Right lobe of liver (tissue), 6 donors: ENCODE data around the gene ZRANB3. TPM values are rescaled to one million over a fixed set of nuclear protein-coding genes. Genes with fewer than 3 reads are reported as not detected.
A peak's percentile ranks its signal among the peaks of the same experiment; 100 is the strongest.
"Not testable (repeated sequence)": the region's sequence is repeated elsewhere in the genome, so short reads cannot be mapped to it uniquely, and the experiment has no call there.

Experiments used
- ATAC-seq, 4 donors: fragments of 200-7000 bp; cut with Tn5 transposase; one replicate each; pipeline ENCODE4 v1.9.1; 2020; ENCODE audit warnings: mild to moderate bottlenecking in 4 of 4, moderate library complexity in 4 of 4
- DNase-seq, 3 donors: peaks; one replicate each; pipeline ENCODE4 v3.0.0-alpha.2; 2020
- H3K27ac ChIP-seq, 3 donors: fragments of 200-600 bp; one replicate each; pipeline ENCODE4 v1.8.0; 2022
- H3K27me3 ChIP-seq, 2 donors: fragments of 200-600 bp; one replicate each; pipeline ENCODE4 v1.8.0; 2022
- H3K36me3 ChIP-seq, 4 donors: fragments of 200-600 bp; sonication (generic) in 1 of 4; one replicate each; pipeline versions ENCODE4 v1.5.1 to v1.8.0; 2017 to 2022; ENCODE audit warnings: control low read depth in 1 of 4
- H3K4me1 ChIP-seq, 4 donors: fragments of 200-600 bp; sonication (generic) in 1 of 4; one replicate each; pipeline versions ENCODE4 v1.5.1 to v1.8.0; 2017 to 2022; ENCODE audit warnings: control low read depth in 1 of 4
- H3K4me3 ChIP-seq, 3 donors: fragments of 200-600 bp; one replicate each; pipeline ENCODE4 v1.8.0; 2022
- H3K9me3 ChIP-seq, 4 donors: fragments of 200-600 bp; sonication (generic) in 1 of 4; one replicate each; pipeline versions ENCODE4 v1.5.1 to v1.8.0; 2017 to 2022; ENCODE audit warnings: control low read depth in 1 of 4
- CTCF ChIP-seq, 4 donors: fragments of 200-600 bp in 3 of 4; fragments of 450-650 bp in 1 of 4; IDR thresholded peaks; one replicate each; pipeline versions ENCODE4 v1.5.1 to v1.8.0; 2016 to 2022; ENCODE audit warnings: antibody characterized with exemption in 4 of 4, mild to moderate bottlenecking in 2 of 4
- POLR2A ChIP-seq: fragments of 450-650 bp; IDR thresholded peaks from one replicate; pipeline ENCODE4 v1.6.1; 2017; ENCODE audit warnings: antibody characterized with exemption, mild to moderate bottlenecking
- WGBS: methylation state at CpG from one replicate; pipeline ENCODE4 v1.1.6; 2018; ENCODE audit warnings: low coverage, low lambda C conversion rate; ENCODE audit not compliant: insufficient coverage; ENCODE audit errors: missing lambda C conversion rate; 5-methylcytosine and 5-hydroxymethylcytosine counted together
- intact Hi-C, 2 donors: fragments of 100-400 bp; cut with DNase I; formaldehyde crosslinking; loops; one replicate each; pipeline versions ENCODE4 v1.11.2 to v1.14.1; 2022
- total RNA-seq, 6 experiments: library from RNA; depleted of rRNA in 2 of 6; stranded (reverse); fragments of >200 nt in 2 of 6; fragmentation: NEBNext Ultra II Directional in 3 of 6; extraction: Animal tissue kit (Norgen Biotek cat#: 25700) in 3 of 6; gene quantifications; one replicate each; pipeline versions ENCODE4 v1.1.0 to v1.2.4, GENCODE V29; 2016 to 2023
- donor health status: DM: no; HTN: yes; CAD: no.
- donor health status: DM: no; HTN: no; CAD: no.
- donor health status: DM: no; HTN: no; CAD: no.
- donor health status: DM: no; HTN: yes; CAD: no.
- donor health status: DM: no; HTN: yes; CAD: no.

The ZRANB3 gene
- total RNA-seq, 6 experiments from 2014 or later, result 3.3 to 5.6 (median 4.0) TPM

- intact Hi-C loops, result no loop called here
- no peaks in the 10 kb centered on the region for H3K9me3 ChIP-seq
- WGBS, result 92% methylated on average over 1 of the region's 1 CpG
- H3K27ac ChIP-seq, result no peak overlapping the region
- no peaks in the 10 kb centered on the region for H3K27me3 ChIP-seq
- TF ChIP-seq POLR2A (no peak), CTCF (IDR thresholded peaks at IDR 0.05) (no peak)
- peak in 1 of 4 donors; percentile 54 for ATAC-seq
- no peaks in the 10 kb centered on the region for H3K4me1 ChIP-seq
- no peak overlapping the region for H3K4me3 ChIP-seq
- DNase-seq, result no peak
- peaks cover 3 to 29% (median 6%) of the 10 kb centered on the region in 4 donors for H3K36me3 ChIP-seq
Observed at GRCh38 chr2:135124924-135125886, 405.8 kb downstream of the ZRANB3 start.

- not testable (repeated sequence) for ATAC-seq, DNase-seq
- peaks cover 3 to 19% (median 6%) of the 10 kb centered on the region in 4 donors for H3K36me3 ChIP-seq
Observed at GRCh38 chr2:135121658-135122039, 409.4 kb downstream of the ZRANB3 start.

GRCh38 chr2:135121016-135121657 is 409.9 kb downstream of the ZRANB3 start:
- Histone ChIP-seq H3K4me3 (no peak overlapping the region), H3K27me3 (no peaks in the 10 kb centered on the region), H3K27ac (no peak overlapping the region), H3K36me3 (peaks cover 3 to 23% (median 6%) of the 10 kb centered on the region in 4 donors), H3K9me3 (no peaks in the 10 kb centered on the region), H3K4me1 (no peaks in the 10 kb centered on the region)
- WGBS, result 65% methylated on average over 2 of the region's 2 CpGs
- intact Hi-C loops, result no loop called here
- TF ChIP-seq POLR2A (no peak), CTCF (IDR thresholded peaks at IDR 0.05) (no peak)
- ATAC-seq (peak in 3 of 4 donors; percentile 48 to 58 (median 57)), DNase-seq (no peak)

More at GRCh38 chr2:135121658-135122039, 409.4 kb downstream of the ZRANB3 start:
- WGBS, result 85% methylated on average over 6 of the region's 6 CpGs
- intact Hi-C loops, H3K9me3 ChIP-seq, H3K27ac ChIP-seq, H3K4me1 ChIP-seq, H3K4me3 ChIP-seq, H3K27me3 ChIP-seq: not testable (repeated sequence)

GRCh38 chr2:135119582-135119981 is 411.4 kb downstream of the ZRANB3 start:
- ATAC-seq (no peak), DNase-seq (no peak)
- no peak for TF ChIP-seq CTCF (IDR thresholded peaks at IDR 0.05)
- no peak for TF ChIP-seq POLR2A
- no peak overlapping the region for H3K27ac ChIP-seq
- peaks cover 1 to 13% (median 4%) of the 10 kb centered on the region in 4 donors for H3K36me3 ChIP-seq
- intact Hi-C loops, result no loop called here
- H3K4me3 ChIP-seq, result no peak overlapping the region
- H3K4me1 ChIP-seq, result peaks cover 0 to 8% (median 0%) of the 10 kb centered on the region in 4 donors
- H3K9me3 ChIP-seq, result no peaks in the 10 kb centered on the region
- no peaks in the 10 kb centered on the region for H3K27me3 ChIP-seq

- intact Hi-C loops, result no loop called here
- no peak for ATAC-seq
- H3K9me3 ChIP-seq, result no peaks in the 10 kb centered on the region
Observed at GRCh38 chr2:135113322-135113721, 417.7 kb downstream of the ZRANB3 start.

More at GRCh38 chr2:135113322-135113721, 417.7 kb downstream of the ZRANB3 start:
- TF ChIP-seq CTCF (IDR thresholded peaks at IDR 0.05) (no peak), POLR2A (no peak)
- DNase-seq, result no peak
- no peak overlapping the region for H3K4me3 ChIP-seq
- peaks cover 0 to 23% (median 0%) of the 10 kb centered on the region in 4 donors for H3K4me1 ChIP-seq
- 100% methylated on average over 3 of the region's 3 CpGs for WGBS
- no peak overlapping the region for H3K27ac ChIP-seq
- no peaks in the 10 kb centered on the region for H3K27me3 ChIP-seq
- peaks cover 0 to 3% (median 2%) of the 10 kb centered on the region in 4 donors for H3K36me3 ChIP-seq
